Breast epithelium (tissue), 4 donors: ENCODE measurements around the gene ZIC5. TPM values are rescaled to one million over a fixed set of nuclear protein-coding genes. Genes with fewer than 3 reads are reported as not detected.

Source experiments
- DNase-seq, 2 donors: peaks; one replicate each; pipeline ENCODE4 v3.0.0-alpha.2; 2019; ENCODE audit warnings: low spot score in 2 of 2
- H3K27ac ChIP-seq, 2 donors: fragments of 200-600 bp; sonication (generic) in 1 of 2; one replicate each; pipeline ENCODE4 v1.5.1; 2016 to 2019; ENCODE audit warnings: mild to moderate bottlenecking in 1 of 2
- H3K27me3 ChIP-seq, 2 donors: fragments of 200-600 bp; sonication (generic) in 1 of 2; one replicate each; pipeline versions ENCODE4 v1.5.1 to v1.6.0; 2017 to 2019; ENCODE audit warnings: control low read depth in 1 of 2, mild to moderate bottlenecking in 1 of 2
- H3K36me3 ChIP-seq: fragments of 200-600 bp; one replicate; pipeline ENCODE4 v1.5.1; 2019
- H3K4me1 ChIP-seq, 2 donors: fragments of 200-600 bp; sonication (generic); one replicate each; pipeline ENCODE4 v1.5.1; 2016 to 2019; ENCODE audit warnings: control low read depth in 1 of 2
- H3K4me3 ChIP-seq, 3 donors: fragments of 200-600 bp; sonication (generic); 1 replicate in 2 of 3; 2 replicates in 1 of 3; pipeline ENCODE4 v1.5.1; 2016 to 2019; ENCODE audit warnings: mild to moderate bottlenecking in 3 of 3, moderate library complexity in 2 of 3
- H3K9me3 ChIP-seq, 2 donors: fragments of 200-600 bp; sonication (generic) in 1 of 2; one replicate each; pipeline ENCODE4 v1.5.1; 2016 to 2019; ENCODE audit warnings: control low read depth in 1 of 2
- CTCF ChIP-seq, 3 donors: fragments of 450-650 bp; IDR thresholded peaks; one replicate each; pipeline ENCODE4 v1.5.1; 2016 to 2017; ENCODE audit warnings: antibody characterized with exemption in 3 of 3, mild to moderate bottlenecking in 3 of 3, moderate library complexity in 3 of 3
- POLR2A ChIP-seq: fragments of 450-650 bp; IDR thresholded peaks from one replicate; pipeline ENCODE4 v1.6.1; 2016; ENCODE audit warnings: antibody characterized with exemption, mild to moderate bottlenecking, moderate library complexity
- POLR2AphosphoS5 ChIP-seq, 3 donors: sonication (generic); formaldehyde crosslinking; IDR thresholded peaks; one replicate each; pipeline ENCODE4 v1.6.1; 2017; ENCODE audit warnings: antibody characterized with exemption in 3 of 3
- intact Hi-C: fragments of 100-400 bp; cut with DNase I; formaldehyde crosslinking; loops from one replicate; pipeline ENCODE4 v1.15.1; 2023; ENCODE audit warnings: low total_unique reads
- total RNA-seq, 3 donors: library from RNA; depleted of rRNA; stranded (reverse); fragments of >200 nt; gene quantifications; one replicate each; pipeline ENCODE4 v1.1.0, GENCODE V29; 2016

ZIC5 gene
- total RNA-seq, 3 donors from 2014 or later, result not detected

- H3K9me3 ChIP-seq, result no peaks in the 10 kb centered on the region
- intact Hi-C loops, result no loop called here
- H3K27me3 ChIP-seq, result peaks cover 28 to 93% of the 10 kb centered on the region in 2 donors
- H3K4me3 ChIP-seq, result peak overlapping the region in 2 of 3 donors; percentile 39 to 69
- TF ChIP-seq POLR2AphosphoS5 (IDR thresholded peaks at IDR 0.05), result no peak
- no peak for TF ChIP-seq CTCF (IDR thresholded peaks at IDR 0.05)
- TF ChIP-seq POLR2A, result no peak
- DNase-seq, result no peak
- H3K4me1 ChIP-seq, result peaks cover 0 to 17% of the 10 kb centered on the region in 2 donors
- H3K27ac ChIP-seq, result no peak overlapping the region
- H3K36me3 ChIP-seq, result no peaks in the 10 kb centered on the region
Observed at GRCh38 chr13:99970651-99971575, 654 bp downstream of the ZIC5 start.

GRCh38 chr13:99969919-99970650 lies 1.5 kb downstream of the ZIC5 start:
- Histone ChIP-seq H3K9me3 (no peaks in the 10 kb centered on the region), H3K36me3 (no peaks in the 10 kb centered on the region), H3K27me3 (peaks cover 25 to 93% of the 10 kb centered on the region in 2 donors), H3K4me1 (peaks cover 0 to 17% of the 10 kb centered on the region in 2 donors), H3K4me3 (peak overlapping the region; percentile 2 to 69 (median 39)), H3K27ac (no peak overlapping the region)
- no peak for TF ChIP-seq POLR2A
- no peak for TF ChIP-seq POLR2AphosphoS5 (IDR thresholded peaks at IDR 0.05)
- no peak for TF ChIP-seq CTCF (IDR thresholded peaks at IDR 0.05)
- no peak for DNase-seq
- intact Hi-C loops, result no loop called here

- intact Hi-C loops, result no loop called here
- Histone ChIP-seq H3K27me3 (peaks cover 21 to 93% of the 10 kb centered on the region in 2 donors), H3K36me3 (no peaks in the 10 kb centered on the region), H3K9me3 (no peaks in the 10 kb centered on the region), H3K27ac (no peak overlapping the region), H3K4me1 (peaks cover 0 to 17% of the 10 kb centered on the region in 2 donors), H3K4me3 (peak overlapping the region; percentile 2 to 69 (median 39))
- TF ChIP-seq CTCF (IDR thresholded peaks at IDR 0.05), result no peak
- no peak for TF ChIP-seq POLR2AphosphoS5 (IDR thresholded peaks at IDR 0.05)
- TF ChIP-seq POLR2A, result no peak
- DNase-seq, result no peak
Observed at GRCh38 chr13:99969453-99969918, 2.1 kb downstream of the ZIC5 start.

- TF ChIP-seq POLR2A (no peak), POLR2AphosphoS5 (IDR thresholded peaks at IDR 0.05) (no peak), CTCF (IDR thresholded peaks at IDR 0.05) (no peak)
- peaks cover 0 to 17% of the 10 kb centered on the region in 2 donors for H3K4me1 ChIP-seq
- intact Hi-C loops, result no loop called here
- H3K9me3 ChIP-seq, result no peaks in the 10 kb centered on the region
- H3K27ac ChIP-seq, result no peak overlapping the region
- no peak for DNase-seq
- peak overlapping the region; percentile 21 to 69 (median 32) for H3K4me3 ChIP-seq
- H3K27me3 ChIP-seq, result peaks cover 21 to 90% of the 10 kb centered on the region in 2 donors
- H3K36me3 ChIP-seq, result no peaks in the 10 kb centered on the region
Observed at GRCh38 chr13:99968521-99969452, 2.8 kb downstream of the ZIC5 start.
